NCI-H128 (cell line): ENCODE measurements around the gene CENPN.

Experiments
- DNase-seq: peaks from one replicate; lab custom pipeline; 2025; ENCODE audit not compliant: unreplicated experiment; lab: John Stamatoyannopoulos, UW

Gene CENPN, protein sequence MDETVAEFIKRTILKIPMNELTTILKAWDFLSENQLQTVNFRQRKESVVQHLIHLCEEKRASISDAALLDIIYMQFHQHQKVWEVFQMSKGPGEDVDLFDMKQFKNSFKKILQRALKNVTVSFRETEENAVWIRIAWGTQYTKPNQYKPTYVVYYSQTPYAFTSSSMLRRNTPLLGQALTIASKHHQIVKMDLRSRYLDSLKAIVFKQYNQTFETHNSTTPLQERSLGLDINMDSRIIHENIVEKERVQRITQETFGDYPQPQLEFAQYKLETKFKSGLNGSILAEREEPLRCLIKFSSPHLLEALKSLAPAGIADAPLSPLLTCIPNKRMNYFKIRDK

DNA sequence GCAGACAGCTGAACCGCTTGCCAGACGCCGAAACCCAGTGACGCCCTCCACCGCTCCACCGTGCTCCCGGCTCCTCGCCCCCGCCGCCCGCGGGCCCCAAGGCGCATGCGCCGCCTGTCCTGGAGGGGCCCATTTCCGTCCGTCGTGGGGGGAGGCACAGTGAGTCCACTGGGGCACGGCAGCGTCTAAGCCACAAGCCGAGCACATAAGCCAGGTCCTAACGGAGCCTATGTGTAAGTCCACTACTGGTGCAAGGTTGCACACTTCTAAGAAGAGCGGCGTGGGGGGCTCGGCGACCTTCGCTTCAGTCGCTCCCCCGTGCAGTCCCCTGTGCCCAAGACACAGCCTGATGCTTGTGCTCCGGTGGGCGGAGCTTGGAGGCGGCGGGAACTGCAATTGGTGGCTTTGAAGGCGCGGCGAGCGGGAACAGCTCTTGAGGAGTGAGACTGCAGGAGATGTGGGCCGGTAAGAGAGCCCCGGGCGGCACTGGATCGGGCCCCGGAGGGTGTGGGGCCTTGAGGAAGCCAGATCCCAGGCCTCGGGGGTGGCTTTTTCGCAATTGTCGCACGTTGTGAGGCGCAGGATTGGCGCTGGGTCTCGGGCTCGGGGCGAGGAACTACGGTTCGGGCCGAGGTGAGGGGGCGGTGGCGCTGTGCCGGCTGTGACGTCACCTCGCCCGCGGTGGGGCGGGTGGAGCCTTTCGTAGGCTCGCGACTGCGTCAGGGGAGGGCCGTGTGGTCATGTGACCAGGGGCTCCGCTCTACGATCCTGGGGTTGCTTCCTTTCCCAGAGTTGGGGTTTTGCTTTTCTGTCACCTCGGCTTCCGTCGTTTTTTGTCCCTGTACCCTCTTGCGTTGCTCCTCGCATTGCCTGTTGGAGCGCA lies at the start of gene CENPN, which contains the start of gene CMC2:
TSS of gene CENPN (plus strand) at position 402 of the 883 bp plus-strand sequence. CDS start 4,726 bp downstream, outside the sequence.
TSS of gene CMC2 (minus strand) at position 73 of the 883 bp plus-strand sequence. CDS start 9,491 bp downstream, outside the sequence.
- peak; percentile 79 for DNase-seq

DNA sequence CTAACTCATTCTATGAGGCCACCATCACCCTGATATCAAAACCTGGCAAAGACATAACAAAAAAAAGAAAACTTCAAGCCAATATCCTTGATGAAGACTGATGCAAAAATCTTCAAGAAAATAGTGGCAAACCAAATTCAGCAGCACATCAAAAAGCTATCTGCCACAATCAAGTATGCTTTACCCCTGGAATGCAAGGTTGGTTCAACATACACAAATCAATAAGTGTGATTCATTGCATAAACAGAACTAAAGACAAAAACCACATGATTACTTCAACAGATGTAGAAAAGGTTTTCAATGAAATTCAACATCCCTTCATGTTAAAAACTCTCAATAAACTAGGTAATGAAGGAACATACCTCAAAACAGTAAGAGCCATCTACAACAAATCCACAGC lies 48.7 kb upstream of the CENPN start:
- no peak for DNase-seq

DNA sequence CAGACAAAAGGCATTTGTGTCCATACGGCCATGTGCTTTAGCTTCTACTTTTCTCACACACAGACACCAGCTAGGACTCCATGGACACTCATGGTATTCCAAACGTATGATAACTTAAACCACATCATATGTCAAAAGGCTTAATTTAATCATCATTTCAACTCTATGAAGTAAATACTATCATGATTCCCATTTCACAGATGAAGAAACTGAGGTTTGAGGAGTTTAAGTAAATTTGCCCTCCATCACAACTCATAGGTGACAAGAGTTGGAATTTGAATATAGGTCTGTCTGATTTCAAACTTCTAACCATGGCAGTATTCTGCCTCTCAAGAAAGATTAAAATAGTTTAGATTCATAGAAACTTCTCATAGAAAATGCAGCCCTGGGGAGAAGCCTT lies 44.1 kb upstream of the CENPN start:
- DNase-seq: no peak

DNA sequence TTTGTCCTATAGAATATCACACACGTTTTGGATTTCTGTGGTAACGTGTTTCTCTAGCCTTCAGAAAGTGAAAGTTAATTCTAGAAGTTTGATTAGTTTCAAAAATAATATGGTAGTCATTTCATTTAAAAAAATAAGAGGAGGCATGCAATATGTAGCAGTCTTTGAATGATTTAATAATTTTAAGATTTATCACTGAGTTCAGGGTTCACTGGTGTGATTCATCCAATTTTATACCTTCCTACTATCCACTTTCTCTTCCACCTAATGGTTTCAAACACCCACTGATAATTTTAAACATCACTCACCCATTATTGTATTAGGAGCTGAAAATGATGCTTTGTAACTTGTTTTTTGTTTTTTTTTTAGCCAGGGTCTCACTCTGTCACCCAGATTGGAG lies 42.7 kb upstream of the CENPN start:
- DNase-seq: no peak

DNA sequence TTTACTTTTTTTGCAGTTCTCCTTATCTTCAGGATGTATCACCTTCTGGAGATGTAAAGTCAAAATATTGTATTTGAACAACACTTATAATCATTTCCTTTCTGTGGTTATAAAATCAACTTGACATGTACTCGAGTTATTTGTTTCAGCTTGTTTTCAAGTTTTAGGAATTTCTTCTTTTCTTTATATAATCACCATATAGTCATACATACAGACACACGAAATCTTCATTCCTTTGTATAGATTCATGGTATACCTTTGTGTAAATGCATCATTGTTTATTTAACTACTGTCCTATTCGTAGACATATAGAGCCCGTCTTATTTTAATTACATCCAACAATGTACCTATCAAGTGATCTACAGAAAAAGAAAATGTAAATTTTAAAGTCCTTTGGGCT lies 40.4 kb upstream of the CENPN start:
- no peak for DNase-seq

DNA sequence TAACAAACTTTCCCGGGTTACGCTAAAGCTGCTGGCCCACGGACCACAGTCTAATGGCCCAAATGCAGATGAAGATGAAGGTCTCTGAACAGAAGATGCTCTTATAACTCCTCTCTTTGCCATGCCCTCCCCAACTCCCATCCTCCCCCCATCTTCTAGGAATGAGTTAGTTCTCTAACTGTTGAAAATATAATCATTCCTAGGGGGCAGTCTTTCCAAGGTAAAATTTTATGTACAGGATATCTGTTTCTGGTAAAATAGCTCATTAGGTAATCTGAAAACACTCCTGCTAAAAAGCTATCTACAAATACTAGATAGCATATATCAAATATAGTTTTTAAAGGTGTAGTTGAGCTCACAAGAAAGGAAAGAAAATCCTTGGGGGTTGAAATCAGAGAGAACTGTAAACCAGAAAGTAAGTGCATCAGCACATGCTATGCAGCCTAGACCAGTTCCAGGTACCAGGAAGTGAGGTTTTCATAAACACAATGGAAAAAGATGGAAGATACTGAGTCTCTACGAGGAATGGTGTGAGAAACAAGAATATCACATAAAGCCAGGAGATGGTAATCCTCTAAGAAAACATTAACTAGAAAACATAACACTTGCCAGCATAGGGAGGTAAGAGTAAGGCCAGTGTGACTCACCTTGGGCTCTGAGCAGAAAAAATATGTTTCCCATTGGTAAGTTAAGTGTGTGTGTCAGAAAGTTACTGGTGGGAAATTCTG lies 38.5 kb upstream of the CENPN start:
- no peak for DNase-seq

DNA sequence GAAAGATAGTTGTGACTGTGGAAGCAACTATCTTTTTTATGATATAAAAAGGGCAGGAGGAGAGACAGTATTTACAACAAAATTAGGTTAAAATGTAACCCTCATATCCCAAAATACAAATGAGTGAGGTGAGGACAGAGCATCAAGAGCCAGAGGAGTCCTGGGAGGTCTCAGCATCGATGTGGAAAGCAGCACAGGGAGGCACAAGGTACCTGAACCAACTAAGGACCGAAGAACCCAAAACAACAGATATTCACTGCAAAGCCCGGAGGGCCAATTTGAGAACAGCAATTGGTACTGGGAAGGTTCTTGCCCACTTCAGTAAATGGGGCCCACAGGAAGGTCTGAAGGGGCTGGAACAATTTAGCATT lies 37.9 kb upstream of the CENPN start:
- no peak for DNase-seq

DNA sequence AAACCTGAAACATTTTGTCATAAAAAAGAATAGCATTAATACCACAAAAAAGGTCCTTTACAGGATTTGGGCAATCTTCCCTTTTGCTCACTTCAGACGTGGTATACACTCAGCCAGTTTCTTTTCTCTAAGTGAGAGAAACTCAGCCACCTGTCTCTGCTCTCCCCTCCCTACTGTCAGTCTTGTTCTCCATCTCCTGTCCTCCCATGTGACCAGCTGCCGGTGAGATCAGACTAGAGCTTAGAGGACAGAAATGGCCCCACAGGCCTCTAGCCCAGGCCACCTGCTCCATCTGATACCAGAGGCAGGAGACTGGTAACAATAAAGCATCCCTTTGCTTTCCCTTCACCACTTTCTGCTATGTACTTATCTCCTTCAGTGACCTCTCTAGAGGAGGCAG lies 35.2 kb upstream of the CENPN start:
- DNase-seq: no peak

DNA sequence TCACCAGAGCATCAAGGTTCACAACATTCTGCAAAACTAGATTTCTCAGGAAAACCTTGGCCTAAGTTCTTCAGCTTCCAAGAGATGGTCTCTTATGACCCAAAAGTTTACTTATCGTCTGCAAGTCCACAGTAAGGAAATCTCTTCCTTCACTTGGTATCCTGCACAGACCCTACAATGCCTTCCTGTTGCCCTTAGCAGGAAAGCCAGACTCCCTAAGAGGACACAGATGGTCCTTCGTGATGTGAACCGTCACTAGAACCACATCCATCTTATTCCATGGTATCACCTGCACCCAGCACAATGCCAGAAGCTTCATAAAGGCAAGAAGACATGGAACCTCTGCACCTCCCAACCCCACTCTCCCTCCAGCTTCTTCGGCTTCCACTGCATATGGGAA lies 34.4 kb upstream of the CENPN start:
- no peak for DNase-seq

DNA sequence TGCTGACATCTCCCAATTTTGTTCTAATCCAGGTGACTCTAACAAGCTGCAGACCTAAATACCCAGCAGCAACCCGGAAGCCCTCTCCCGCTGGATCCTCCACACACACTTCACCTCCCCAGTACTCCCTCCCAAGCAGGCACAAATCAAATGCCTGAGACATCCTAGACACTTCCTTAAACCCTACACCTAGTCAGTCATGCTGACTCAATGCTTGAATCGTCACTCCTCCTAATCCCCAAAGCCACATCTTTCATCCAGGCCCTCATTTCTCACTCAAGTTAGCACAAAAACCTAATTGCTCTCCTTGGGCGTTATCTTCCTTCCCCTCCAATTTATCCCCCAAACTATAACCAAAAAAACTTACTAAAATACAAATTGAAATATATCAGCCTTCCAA lies 33.0 kb upstream of the CENPN start:
- no peak for DNase-seq

DNA sequence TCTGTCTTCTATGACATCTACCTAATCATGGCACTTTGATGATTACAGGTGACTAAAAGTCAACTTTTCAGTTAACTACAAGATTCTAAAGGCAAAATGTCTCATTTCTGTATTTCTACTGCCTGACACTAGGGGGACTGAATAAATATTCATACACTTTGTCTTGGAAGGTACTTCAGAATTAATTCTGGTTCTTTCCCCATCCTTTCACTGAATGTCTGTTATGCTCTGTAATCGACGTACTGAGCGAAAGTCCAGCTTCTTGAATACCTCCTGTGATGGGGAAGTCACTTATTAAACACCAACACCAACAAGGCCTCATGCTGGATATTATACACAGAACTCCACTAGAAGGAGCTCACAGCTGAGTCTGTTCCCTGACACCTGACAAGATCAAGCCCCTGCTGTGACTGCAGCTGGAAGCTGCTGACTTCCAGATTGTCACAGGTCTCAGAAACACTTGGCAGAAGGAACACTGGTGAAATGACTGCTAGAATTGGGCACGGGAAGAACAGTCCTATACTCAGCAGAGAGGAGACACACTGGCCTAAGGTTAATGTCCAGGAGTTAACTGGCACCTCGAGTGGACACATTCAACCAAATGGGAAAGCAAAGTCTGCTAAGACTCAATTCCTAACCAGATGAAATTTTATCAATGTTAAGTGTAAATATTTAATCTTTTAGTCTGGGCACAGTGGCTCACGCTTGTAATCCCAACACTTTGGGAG lies 32.2 kb upstream of the CENPN start:
- no peak for DNase-seq

DNA sequence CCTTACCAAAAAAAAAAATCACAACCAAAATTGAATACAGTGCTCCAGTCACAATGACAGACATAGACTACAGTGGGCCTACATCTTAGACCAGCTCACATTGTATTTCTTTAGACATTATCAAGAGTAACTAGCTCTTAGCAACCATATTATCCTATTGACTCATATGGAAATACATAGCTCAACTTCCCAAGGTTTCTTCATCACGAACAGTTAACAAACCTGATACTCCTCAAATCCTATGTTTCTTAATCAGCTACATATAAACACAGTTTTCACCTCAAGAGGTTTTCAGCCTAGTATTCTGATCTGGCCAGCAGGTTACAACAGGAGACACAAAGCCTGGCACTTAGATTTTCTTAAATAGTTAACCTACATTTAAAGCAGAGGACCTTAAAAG lies 30.1 kb upstream of the CENPN start:
- no peak for DNase-seq

DNA sequence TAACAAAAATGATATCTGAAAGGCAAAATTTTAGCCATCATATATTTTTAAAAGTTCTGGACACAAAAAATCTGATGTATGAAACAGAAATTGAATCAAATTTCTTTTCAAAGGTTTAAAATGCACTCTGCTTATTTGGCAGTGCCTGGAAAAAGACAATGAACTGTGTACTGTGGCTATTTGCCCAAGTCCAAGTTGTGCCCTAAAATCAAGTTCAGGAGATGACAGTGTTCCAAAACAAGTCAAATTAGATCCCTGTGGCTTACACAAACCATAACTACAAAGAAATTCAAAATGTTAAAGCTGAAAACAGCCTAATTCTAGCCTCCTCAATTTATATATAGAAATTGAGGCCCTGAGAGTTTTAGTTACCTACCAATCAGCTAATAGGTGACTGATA lies 25.9 kb upstream of the CENPN start:
- DNase-seq: no peak

DNA sequence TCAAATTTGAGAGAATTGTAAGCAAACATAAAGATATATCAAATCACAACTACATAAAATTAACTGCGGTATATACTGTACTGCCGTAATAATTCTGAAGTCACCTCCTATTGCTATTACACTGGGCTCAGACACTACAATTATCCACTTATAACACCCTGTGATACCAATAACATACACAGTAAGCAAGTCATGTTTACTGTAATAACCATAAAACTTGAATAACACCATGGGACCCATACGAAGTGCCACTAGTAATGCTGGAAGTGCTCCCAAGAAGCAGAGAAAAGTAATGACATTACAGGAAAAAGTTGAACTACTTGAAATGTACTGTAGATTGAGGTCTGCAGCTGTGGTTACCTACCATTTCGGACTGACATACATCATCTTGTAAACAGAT lies 24.4 kb upstream of the CENPN start:
- DNase-seq: no peak

DNA sequence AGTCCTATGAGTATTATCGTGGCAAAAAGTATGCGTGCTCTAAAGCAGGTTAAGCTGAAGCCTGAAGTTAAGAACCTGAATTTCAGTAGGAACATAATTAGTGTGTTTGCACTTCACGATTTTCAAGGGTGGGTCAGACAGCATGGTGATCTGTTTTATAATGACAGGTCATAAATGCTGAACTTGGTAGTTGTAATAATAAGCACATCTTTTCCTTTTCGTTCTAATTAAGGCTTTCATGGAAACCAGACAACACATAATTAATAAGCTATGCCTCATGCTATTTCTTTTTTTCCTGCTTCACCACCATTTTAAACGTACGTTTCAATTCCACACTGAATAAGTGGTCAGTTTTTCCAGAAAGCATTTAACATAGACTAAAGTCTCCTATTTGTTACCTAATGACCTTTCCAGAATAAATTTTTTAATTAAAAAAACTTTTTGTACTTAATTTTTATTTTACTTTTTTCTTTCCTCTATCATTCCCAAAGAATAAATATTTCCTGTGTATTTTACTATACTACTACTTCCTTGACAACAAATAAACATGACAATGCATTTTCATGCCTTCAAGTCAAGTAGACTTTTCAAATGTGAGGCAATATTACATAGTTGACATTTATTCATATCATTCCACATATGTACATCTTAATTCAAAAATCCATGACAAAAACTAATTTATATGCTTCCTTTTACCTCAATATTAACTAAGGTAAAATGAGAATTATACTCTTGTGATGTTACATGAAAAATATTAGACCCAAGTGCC lies 22.7 kb upstream of the CENPN start:
- DNase-seq: no peak

DNA sequence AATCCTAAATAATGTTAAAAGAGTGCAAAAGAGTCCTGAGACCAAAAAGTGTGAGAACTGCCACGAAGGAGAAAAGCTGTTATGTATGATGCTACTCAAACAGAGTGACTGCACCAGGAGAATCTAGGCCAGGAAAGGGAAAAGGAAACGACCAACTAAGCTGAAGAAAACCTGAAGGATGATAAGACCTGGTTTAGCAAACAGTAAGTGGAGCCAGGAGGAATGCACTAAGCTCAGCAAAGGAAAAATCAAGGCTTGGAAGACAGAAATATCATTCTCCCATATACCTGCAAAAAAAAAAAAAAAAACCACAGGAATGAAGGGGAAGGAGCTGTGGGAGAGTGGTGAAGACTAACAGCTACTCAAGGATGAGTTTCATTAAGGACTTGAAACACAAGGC lies 21.4 kb upstream of the CENPN start:
- DNase-seq: no peak

DNA sequence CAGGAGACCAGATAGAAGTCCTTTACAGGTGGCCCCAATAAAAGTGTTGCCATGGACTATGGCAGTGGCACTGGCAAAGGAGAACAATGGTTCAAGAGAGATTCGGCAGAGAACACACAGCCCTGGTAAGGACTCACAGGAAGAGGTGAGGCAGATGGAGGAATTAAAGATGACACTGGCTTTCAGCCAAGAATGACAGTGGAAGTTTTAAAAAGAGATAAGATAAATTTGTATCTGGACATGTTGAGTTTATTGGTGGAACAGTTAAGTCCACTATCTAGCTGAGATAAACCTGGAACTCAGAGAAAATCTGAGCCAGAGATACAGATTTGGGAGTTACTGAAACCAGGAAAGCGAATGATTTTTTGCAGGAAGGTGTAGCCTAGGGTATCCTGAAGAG lies 20.5 kb upstream of the CENPN start:
- no peak for DNase-seq

DNA sequence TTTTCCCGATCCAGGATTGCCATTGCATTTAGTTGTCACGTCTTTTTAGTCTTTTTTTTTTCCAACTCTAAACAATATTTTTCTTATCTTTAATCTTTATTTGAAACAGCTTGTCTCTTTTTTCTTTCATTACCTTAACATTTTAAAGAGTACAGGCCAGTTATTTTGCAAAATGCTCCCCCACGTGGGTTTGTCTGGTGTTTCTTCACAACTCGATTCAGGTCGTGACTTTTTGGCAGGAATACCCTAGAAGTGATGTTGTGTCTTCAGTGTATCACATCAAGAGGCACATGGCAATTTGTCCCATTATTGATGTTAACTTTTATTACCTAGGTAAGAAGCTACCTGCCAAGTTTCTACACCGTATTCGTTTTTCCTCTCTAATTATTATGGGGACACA lies 18.3 kb upstream of the CENPN start:
- DNase-seq: no peak

DNA sequence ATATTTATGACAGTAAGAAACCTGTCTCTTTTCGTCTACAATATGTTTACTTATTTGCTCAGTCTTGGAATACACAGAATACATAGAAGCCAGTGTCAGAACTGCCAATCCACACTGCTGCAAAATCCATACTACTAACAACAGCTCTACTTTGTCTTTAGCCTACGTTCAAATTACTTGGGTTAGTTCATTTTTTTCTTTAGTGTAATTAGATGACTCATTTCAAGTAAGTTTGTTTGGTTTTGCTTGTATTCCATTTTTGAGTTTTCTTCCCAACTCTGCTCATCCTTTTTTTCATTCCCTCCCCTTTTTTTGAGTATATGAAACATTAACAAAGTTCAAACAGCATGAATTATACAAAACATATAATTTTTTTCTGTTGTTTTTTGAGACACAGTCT lies 17.2 kb upstream of the CENPN start:
- no peak for DNase-seq

DNA sequence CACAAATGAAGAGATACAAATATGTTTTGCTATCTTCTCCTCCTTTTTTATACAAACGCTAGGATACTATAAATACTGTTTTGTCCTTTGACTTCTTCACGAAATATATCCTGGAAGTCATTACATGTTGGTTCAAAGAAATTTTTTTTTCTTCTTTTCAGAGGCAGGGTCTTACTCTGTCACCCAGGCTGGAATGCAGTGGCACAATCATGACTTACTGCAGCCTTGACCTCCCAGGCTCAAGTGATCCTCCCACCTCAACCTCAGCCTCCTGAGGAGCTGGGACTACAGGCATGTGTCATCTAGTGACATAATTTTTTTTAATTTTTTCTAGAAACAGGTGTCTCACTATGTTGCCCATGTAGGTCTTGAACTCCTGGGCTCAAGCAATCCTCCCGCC lies 16.4 kb upstream of the CENPN start:
- no peak for DNase-seq
